Body of pancreas (tissue), 4 donors: ENCODE measurements around the gene ERICH4.

Experiments
- POLR2A ChIP-seq, 3 donors: fragments of 450-650 bp; IDR thresholded peaks; one replicate each; pipeline ENCODE4 v1.6.1; 2016; ENCODE audit warnings: antibody characterized with exemption in 3 of 3, mild to moderate bottlenecking in 2 of 3
- TF ChIP-seq, protein P1 (sequence below), 7 experiments: fragments of 450-650 bp in 4 of 7; fragments of 200-600 bp in 3 of 7; sonication (generic) in 3 of 7; IDR thresholded peaks; one replicate each; pipeline ENCODE4 v1.5.1; 2016 to 2019; ENCODE audit warnings: antibody characterized with exemption in 7 of 7

DNA sequence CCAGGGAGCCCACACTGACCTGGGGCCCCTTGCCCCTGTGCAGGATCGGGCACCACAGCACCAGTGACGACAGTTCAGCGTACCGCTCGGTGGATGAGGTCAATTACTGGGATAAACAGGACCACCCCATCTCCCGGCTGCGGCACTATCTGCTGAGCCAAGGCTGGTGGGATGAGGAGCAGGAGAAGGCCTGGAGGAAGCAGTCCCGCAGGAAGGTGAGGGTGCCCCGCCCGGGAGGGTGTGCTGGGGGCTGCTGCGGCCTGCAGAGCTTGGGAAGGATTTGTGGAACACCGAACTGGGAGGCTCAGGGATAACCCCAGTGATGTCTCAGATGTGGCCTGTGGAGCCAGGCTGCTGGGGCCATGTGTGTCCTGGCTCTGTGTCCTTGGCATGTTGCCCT, 20.0 kb upstream of the ERICH4 start:
- no peak for TF ChIP-seq POLR2A (IDR thresholded peaks at IDR 0.05)
- TF ChIP-seq, protein P1, sequence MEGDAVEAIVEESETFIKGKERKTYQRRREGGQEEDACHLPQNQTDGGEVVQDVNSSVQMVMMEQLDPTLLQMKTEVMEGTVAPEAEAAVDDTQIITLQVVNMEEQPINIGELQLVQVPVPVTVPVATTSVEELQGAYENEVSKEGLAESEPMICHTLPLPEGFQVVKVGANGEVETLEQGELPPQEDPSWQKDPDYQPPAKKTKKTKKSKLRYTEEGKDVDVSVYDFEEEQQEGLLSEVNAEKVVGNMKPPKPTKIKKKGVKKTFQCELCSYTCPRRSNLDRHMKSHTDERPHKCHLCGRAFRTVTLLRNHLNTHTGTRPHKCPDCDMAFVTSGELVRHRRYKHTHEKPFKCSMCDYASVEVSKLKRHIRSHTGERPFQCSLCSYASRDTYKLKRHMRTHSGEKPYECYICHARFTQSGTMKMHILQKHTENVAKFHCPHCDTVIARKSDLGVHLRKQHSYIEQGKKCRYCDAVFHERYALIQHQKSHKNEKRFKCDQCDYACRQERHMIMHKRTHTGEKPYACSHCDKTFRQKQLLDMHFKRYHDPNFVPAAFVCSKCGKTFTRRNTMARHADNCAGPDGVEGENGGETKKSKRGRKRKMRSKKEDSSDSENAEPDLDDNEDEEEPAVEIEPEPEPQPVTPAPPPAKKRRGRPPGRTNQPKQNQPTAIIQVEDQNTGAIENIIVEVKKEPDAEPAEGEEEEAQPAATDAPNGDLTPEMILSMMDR (IDR thresholded peaks at IDR 0.05): no peak
